GM12873 (cell line): ENCODE measurements around the gene AMFR.

Source experiments
- TF ChIP-seq, protein P1 (sequence below): IDR thresholded peaks from 2 replicates; pipeline ENCODE4 v1.5.1; 2012; ENCODE audit warnings: low read depth, mild to moderate bottlenecking, moderate library complexity, low read length, control low read depth; ENCODE audit not compliant: insufficient read depth; ENCODE audit errors: missing control alignments

AMFR gene

GRCh38 chr16:56337858-56338325, 87.5 kb downstream of the AMFR start:
- TF ChIP-seq, protein P1, sequence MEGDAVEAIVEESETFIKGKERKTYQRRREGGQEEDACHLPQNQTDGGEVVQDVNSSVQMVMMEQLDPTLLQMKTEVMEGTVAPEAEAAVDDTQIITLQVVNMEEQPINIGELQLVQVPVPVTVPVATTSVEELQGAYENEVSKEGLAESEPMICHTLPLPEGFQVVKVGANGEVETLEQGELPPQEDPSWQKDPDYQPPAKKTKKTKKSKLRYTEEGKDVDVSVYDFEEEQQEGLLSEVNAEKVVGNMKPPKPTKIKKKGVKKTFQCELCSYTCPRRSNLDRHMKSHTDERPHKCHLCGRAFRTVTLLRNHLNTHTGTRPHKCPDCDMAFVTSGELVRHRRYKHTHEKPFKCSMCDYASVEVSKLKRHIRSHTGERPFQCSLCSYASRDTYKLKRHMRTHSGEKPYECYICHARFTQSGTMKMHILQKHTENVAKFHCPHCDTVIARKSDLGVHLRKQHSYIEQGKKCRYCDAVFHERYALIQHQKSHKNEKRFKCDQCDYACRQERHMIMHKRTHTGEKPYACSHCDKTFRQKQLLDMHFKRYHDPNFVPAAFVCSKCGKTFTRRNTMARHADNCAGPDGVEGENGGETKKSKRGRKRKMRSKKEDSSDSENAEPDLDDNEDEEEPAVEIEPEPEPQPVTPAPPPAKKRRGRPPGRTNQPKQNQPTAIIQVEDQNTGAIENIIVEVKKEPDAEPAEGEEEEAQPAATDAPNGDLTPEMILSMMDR: no peak

DNA sequence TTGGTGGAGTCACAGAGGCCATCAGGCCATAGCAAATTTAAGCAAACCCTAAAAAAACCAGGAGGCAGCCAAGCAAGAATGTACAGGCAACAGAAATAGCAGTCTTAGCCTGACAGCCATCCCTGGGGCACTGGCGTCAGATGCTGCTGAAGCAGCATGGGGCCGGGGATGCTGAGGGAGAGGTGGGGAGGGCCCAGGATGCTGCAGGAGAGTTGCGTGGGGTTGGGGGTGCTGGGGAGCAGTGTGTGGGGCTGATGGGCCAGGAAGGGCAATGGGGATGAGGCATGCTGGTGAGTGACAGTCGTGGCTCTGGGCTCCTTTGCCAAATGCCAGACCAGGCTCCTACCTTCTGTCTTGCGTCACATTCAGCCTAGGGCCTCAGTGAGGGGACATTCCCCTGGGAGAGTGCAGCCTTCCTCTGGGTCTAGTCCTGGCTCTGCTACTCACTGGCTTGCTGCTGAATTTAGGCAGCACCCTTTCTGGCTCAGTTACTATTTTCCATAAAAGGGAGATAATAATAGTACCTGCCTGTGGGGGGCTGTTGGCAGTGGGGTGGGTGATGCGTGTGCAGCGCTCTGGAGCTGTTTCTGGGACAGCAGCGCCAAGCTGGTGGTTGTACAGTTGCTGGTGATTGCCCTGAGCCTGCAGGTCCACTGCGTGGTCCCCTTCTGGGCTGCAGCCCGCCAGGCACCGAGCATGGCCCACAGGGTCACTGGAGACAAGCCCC, 88.1 kb downstream of the AMFR start:
- TF ChIP-seq, protein P1: no peak

DNA sequence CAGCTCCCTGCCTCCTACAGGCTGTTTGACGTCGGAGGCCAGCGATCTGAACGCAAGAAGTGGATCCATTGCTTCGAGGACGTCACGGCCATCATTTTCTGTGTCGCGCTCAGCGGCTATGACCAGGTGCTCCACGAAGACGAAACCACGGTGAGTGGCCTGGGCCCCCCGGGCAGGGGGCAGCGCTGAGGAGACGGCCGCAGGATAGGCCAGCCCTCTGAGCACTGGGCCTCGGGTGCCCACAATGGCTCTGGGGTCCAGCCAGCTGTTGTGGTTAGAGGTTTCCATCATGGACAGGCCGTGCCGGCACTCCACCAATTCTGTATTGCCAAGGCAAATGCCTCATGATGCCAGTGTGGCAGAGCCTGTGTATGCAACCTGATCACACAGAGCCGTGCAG, 88.6 kb downstream of the AMFR start:
- TF ChIP-seq, protein P1: no peak

DNA sequence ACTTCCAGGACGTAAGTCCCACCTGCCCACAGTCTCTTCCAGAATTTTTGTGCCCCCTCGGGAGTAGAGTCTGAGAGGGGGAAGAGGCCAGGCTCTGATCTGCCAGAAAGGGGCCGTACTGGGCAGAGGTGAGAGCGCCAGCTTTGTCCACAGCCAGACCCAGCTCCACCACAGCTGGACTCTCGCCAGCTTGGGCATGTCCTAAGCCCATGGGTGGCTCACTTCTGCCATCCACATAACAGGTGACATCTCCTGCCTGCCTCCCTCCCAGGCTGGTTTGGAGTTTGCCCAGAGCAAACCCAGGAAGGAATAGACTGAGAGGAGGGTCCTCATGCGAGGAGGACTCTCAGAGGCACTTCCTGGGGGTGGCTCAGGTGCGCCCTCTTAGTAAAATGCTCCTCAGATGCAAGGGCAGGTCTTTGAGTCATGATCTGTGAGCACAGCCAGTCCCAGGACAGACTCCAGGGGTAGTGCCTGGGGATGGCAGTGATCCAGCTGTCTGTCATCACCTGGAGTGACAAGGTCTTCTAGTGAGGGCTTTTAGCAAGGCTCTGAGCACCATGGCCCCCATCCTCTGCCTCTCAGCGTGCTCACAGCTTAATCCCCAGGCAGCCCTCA, 89.2 kb downstream of the AMFR start:
- TF ChIP-seq, protein P1: no peak

DNA sequence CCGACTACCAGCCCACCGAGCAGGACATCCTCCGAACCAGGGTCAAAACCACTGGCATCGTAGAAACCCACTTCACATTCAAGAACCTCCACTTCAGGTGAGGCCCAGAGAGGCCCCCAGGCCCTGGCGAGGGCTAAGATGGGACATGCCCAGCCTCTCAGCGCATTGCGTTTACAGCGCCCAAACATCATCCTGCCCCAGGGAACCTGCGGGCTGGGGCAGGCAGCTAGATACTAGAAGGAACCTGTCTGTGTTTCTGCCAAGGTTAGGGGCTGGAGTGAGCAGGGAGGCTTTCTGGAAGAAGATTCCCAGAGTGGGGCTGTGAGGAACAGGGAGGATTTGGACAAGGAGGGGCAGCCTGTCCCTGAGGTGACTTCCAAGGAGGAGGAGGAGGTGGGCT, 90.6 kb downstream of the AMFR start:
- TF ChIP-seq, protein P1: no peak

- TF ChIP-seq, protein P1: peak; percentile 18
These were observed 92.8 kb downstream of the AMFR start for GRCh38 chr16:56332464-56333079.

GRCh38 chr16:56331915-56332314, 93.4 kb downstream of the AMFR start:
- TF ChIP-seq, protein P1: no peak
